Measurements from ENCODE around the gene XPO6. TPM values are rescaled to one million over a fixed set of nuclear protein-coding genes. Genes with fewer than 3 reads are reported as not detected.

The XPO6 gene
- total RNA-seq, 1 experiment from 2014 or later: 124 TPM

DNA sequence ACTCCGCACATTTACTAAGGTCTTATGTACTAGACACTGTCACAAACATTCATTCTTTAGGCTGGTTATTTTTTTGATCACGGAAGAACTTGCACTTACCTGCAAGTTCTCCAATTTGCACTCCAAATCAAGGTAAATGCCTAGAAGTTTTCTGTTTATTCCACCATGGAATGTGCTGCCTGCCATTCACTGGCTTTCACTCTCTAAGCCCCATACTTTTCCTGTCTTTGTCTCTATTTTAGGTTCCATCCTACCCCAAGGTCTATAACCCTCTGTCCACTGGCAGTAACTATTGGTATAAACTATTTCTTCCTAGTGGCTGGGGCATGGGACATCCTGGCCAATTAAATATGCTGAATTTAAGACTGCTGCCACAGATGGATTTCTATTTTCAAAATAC, 15.9 kb downstream of the XPO6 start:
- H3K4me1 Mint-ChIP-seq: peaks cover 29 to 34% of the 10 kb centered on the region in 2 experiments
- no peak overlapping the region for H2AFZ ChIP-seq (ENCODE audit: low read length)

More for the DNA sequence above, 15.9 kb downstream of the XPO6 start:
- Histone ChIP-seq H4K91ac (ENCODE audit: insufficient read length, low read depth, low read length) (no peak overlapping the region), H3K27ac (ENCODE audit: insufficient read length, low read depth, low read length) (no peak overlapping the region), H2BK120ac (ENCODE audit: low read depth, low read length, poor library complexity, severe bottlenecking) (no peak overlapping the region), H3K79me1 (ENCODE audit: insufficient read depth, low read depth, low read length, poor library complexity, severe bottlenecking) (peaks cover 5% of the 10 kb centered on the region), H3K18ac (ENCODE audit: insufficient read length, low read depth, low read length) (no peak overlapping the region), H3K4me1 (ENCODE audit: insufficient read depth, low read length) (peaks cover 5% of the 10 kb centered on the region; the same call in 1 of the 2 replicates), H3T11ph (ENCODE audit: low read length) (no peak overlapping the region), H4K8ac (replicated peaks; ENCODE audit: insufficient read length, low read depth, low read length) (no peak overlapping the region), H2AK5ac (ENCODE audit: insufficient read length, low read length) (no peak overlapping the region), H3K56ac (ENCODE audit: insufficient read length, low read depth, low read length) (no peak overlapping the region), H3K23me2 (ENCODE audit: insufficient read length, low read depth, low read length, poor library complexity, severe bottlenecking) (no peaks in the 10 kb centered on the region), H3K4ac (ENCODE audit: low read depth, low read length) (no peak overlapping the region), H3K4me2 (ENCODE audit: insufficient read depth, insufficient read length, low read length) (no peak overlapping the region), H4K20me1 (ENCODE audit: control insufficient read depth, insufficient read depth, insufficient read length) (no peaks in the 10 kb centered on the region), H3K9ac (ENCODE audit: extremely low read depth, insufficient read length, low read length) (no peak overlapping the region), H2BK15ac (ENCODE audit: low read depth, low read length) (no peak overlapping the region), H3K79me2 (ENCODE audit: insufficient read depth, low read length) (peaks cover 17% of the 10 kb centered on the region; the same call in 1 of the 2 replicates), H2BK5ac (ENCODE audit: insufficient read length, low read length) (no peak overlapping the region), H3K9me3 (ENCODE audit: control insufficient read depth, low read depth, low read length) (no peaks in the 10 kb centered on the region), H3K27me3 (ENCODE audit: insufficient read depth, low read length) (no peaks in the 10 kb centered on the region), H3K23ac (ENCODE audit: insufficient read length, low read depth, low read length) (no peak overlapping the region), H2BK20ac (ENCODE audit: low read depth, low read length, poor library complexity, severe bottlenecking) (no peak overlapping the region), H3K14ac (ENCODE audit: insufficient read depth, low read length) (no peak overlapping the region), H2BK12ac (ENCODE audit: insufficient read length, low read depth, low read length) (no peak overlapping the region), H4K5ac (ENCODE audit: insufficient read length, low read depth, low read length) (no peak overlapping the region)
- TF ChIP-seq, protein P1, sequence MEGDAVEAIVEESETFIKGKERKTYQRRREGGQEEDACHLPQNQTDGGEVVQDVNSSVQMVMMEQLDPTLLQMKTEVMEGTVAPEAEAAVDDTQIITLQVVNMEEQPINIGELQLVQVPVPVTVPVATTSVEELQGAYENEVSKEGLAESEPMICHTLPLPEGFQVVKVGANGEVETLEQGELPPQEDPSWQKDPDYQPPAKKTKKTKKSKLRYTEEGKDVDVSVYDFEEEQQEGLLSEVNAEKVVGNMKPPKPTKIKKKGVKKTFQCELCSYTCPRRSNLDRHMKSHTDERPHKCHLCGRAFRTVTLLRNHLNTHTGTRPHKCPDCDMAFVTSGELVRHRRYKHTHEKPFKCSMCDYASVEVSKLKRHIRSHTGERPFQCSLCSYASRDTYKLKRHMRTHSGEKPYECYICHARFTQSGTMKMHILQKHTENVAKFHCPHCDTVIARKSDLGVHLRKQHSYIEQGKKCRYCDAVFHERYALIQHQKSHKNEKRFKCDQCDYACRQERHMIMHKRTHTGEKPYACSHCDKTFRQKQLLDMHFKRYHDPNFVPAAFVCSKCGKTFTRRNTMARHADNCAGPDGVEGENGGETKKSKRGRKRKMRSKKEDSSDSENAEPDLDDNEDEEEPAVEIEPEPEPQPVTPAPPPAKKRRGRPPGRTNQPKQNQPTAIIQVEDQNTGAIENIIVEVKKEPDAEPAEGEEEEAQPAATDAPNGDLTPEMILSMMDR (conservative IDR thresholded peaks at IDR 0.05): no peak
- WGBS (ENCODE audit: extremely low coverage, insufficient read length, low lambda C conversion rate): no CpG with 5 or more reads among the region's 2 CpGs
- Mint-ChIP-seq H3K36me3 (ENCODE audit: insufficient read depth in 1 of 3, low read depth in 3 of 3) (peaks cover 5 to 35% (median 25%) of the 10 kb centered on the region in 3 experiments; a peak in 6 of 7 replicates), H3K9me3 (no peaks in the 10 kb centered on the region), H3K4me3 (no peak overlapping the region), H3K27me3 (ENCODE audit: low read depth) (no peaks in the 10 kb centered on the region), H3K27ac (0 out of 7 replicates have a peak overlapping the region, but pooled peaks of 1 of the 3 experiments have one; percentile 7)
- no peak for DNase-seq

Data from H9 (cell line).